ENCODE measurements around the gene TNFAIP1.

TNFAIP1 gene

GRCh38 chr17:28293994-28294393, 41.6 kb upstream of the TNFAIP1 start:
- Histone ChIP-seq H3K36me3 (replicated peaks; ENCODE audit: low read depth, low read length) (no peaks in the 10 kb centered on the region), H2AFZ (ENCODE audit: low read depth, low read length) (no peak overlapping the region; the same call in 1 of the 2 replicates), H3K79me2 (ENCODE audit: low read length) (no peaks in the 10 kb centered on the region), H3K27me3 (ENCODE audit: low read depth, low read length) (no peaks in the 10 kb centered on the region), H3K9ac (ENCODE audit: low read length) (no peak overlapping the region), H3K27ac (ENCODE audit: low read length) (no peak overlapping the region), H3K4me1 (ENCODE audit: low read length) (peaks cover 19% of the 10 kb centered on the region), H3K4me2 (ENCODE audit: low read length) (0 out of 2 replicates have a peak overlapping the region, but pooled peaks have one; percentile 21), H4K20me1 (ENCODE audit: insufficient read depth, low read length) (no peaks in the 10 kb centered on the region), H3K9me3 (ENCODE audit: insufficient read depth, low read length) (no peaks in the 10 kb centered on the region), H3K4me3 (ENCODE audit: low read length) (no peak overlapping the region)
- TF ChIP-seq CTCF (IDR thresholded peaks at IDR 0.05; ENCODE audit: low read depth, low read length), result no peak
- TF ChIP-seq EZH2phosphoT487 (IDR thresholded peaks at IDR 0.05; ENCODE audit: low read depth), result no peak

GRCh38 chr17:28295677-28296578, 39.6 kb upstream of the TNFAIP1 start:
- H3K36me3 ChIP-seq (replicated peaks; ENCODE audit: low read depth, low read length), result no peaks in the 10 kb centered on the region
- no peak overlapping the region for H3K4me3 ChIP-seq (ENCODE audit: low read length)
- H3K79me2 ChIP-seq (ENCODE audit: low read length), result no peaks in the 10 kb centered on the region
- no peaks in the 10 kb centered on the region for H3K27me3 ChIP-seq (ENCODE audit: low read depth, low read length)
- no peak overlapping the region for H3K9ac ChIP-seq (ENCODE audit: low read length)
- no peak for TF ChIP-seq EZH2phosphoT487 (IDR thresholded peaks at IDR 0.05; ENCODE audit: low read depth)
- no peak for TF ChIP-seq CTCF (IDR thresholded peaks at IDR 0.05; ENCODE audit: low read depth, low read length)
- no peaks in the 10 kb centered on the region for H4K20me1 ChIP-seq (ENCODE audit: insufficient read depth, low read length)
- no peak overlapping the region for H2AFZ ChIP-seq (ENCODE audit: low read depth, low read length)
- H3K4me1 ChIP-seq (ENCODE audit: low read length), result peaks cover 22% of the 10 kb centered on the region
- no peak overlapping the region for H3K27ac ChIP-seq (ENCODE audit: low read length)
- H3K4me2 ChIP-seq (ENCODE audit: low read length), result peak overlapping the region; percentile 18; the same call in 1 of the 2 replicates
- no peaks in the 10 kb centered on the region for H3K9me3 ChIP-seq (ENCODE audit: insufficient read depth, low read length)

- Histone ChIP-seq H2AFZ (ENCODE audit: low read depth, low read length) (no peak overlapping the region), H3K79me2 (ENCODE audit: low read length) (no peaks in the 10 kb centered on the region), H3K36me3 (replicated peaks; ENCODE audit: low read depth, low read length) (no peaks in the 10 kb centered on the region), H3K27ac (ENCODE audit: low read length) (no peak overlapping the region), H3K9me3 (ENCODE audit: insufficient read depth, low read length) (no peaks in the 10 kb centered on the region), H4K20me1 (ENCODE audit: insufficient read depth, low read length) (no peaks in the 10 kb centered on the region), H3K9ac (ENCODE audit: low read length) (no peak overlapping the region), H3K4me3 (ENCODE audit: low read length) (no peak overlapping the region), H3K4me1 (ENCODE audit: low read length) (peaks cover 21% of the 10 kb centered on the region), H3K27me3 (ENCODE audit: low read depth, low read length) (no peaks in the 10 kb centered on the region), H3K4me2 (ENCODE audit: low read length) (no peak overlapping the region)
- no peak for TF ChIP-seq CTCF (IDR thresholded peaks at IDR 0.05; ENCODE audit: low read depth, low read length)
- no peak for TF ChIP-seq EZH2phosphoT487 (IDR thresholded peaks at IDR 0.05; ENCODE audit: low read depth)
Measured at GRCh38 chr17:28298449-28298848, 37.1 kb upstream of the TNFAIP1 start.

GRCh38 chr17:28306954-28307401, 28.6 kb upstream of the TNFAIP1 start:
- H4K20me1 ChIP-seq (ENCODE audit: insufficient read depth, low read length), result no peaks in the 10 kb centered on the region
- H3K36me3 ChIP-seq (replicated peaks; ENCODE audit: low read depth, low read length), result no peaks in the 10 kb centered on the region
- H3K4me1 ChIP-seq (ENCODE audit: low read length), result peaks cover 9% of the 10 kb centered on the region
- no peak overlapping the region for H3K9ac ChIP-seq (ENCODE audit: low read length)
- no peak for TF ChIP-seq CTCF (IDR thresholded peaks at IDR 0.05; ENCODE audit: low read depth, low read length)
- TF ChIP-seq EZH2phosphoT487 (IDR thresholded peaks at IDR 0.05; ENCODE audit: low read depth), result no peak
- H3K27me3 ChIP-seq (ENCODE audit: low read depth, low read length), result no peaks in the 10 kb centered on the region
- no peaks in the 10 kb centered on the region for H3K9me3 ChIP-seq (ENCODE audit: insufficient read depth, low read length)
- no peak overlapping the region for H3K27ac ChIP-seq (ENCODE audit: low read length)
- no peak overlapping the region for H3K4me2 ChIP-seq (ENCODE audit: low read length)
- H3K79me2 ChIP-seq (ENCODE audit: low read length), result no peaks in the 10 kb centered on the region
- H2AFZ ChIP-seq (ENCODE audit: low read depth, low read length), result no peak overlapping the region
- no peak overlapping the region for H3K4me3 ChIP-seq (ENCODE audit: low read length)

All from OCI-LY3 (cell line).